TTC549 (cell line): Measurements from ENCODE around the gene SF3B3.
"Not testable (repeated sequence)": the region's sequence is repeated elsewhere in the genome, so short reads cannot be mapped to it uniquely, and the experiment has no call there.

Experiments
- FAIRE-seq: peaks from 2 replicates; lab custom pipeline; 2012; peaks lifted over from hg19 to GRCh38; lab: Jason Lieb, UNC

Gene SF3B3

GRCh38 chr16:70568601-70569237 is 45.1 kb downstream of the SF3B3 start:
- no peak for FAIRE-seq

DNA sequence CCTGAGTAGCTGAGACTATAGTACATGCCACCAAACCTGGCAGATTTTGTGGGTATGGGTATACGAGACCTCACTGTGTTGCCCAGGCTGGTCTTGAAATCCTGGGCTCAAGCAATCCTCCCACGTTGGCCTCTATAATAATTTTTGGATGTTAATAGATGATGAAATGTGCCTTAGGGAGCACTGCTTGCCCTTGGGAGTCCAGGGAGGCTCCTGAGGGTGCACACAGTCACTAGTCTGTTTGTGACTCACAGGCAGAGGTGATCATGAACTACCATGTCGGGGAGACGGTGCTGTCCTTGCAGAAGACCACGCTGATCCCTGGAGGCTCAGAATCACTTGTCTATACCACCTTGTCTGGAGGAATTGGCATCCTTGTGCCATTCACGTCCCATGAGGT is 46.1 kb downstream of the SF3B3 start:
- no peak for FAIRE-seq

DNA sequence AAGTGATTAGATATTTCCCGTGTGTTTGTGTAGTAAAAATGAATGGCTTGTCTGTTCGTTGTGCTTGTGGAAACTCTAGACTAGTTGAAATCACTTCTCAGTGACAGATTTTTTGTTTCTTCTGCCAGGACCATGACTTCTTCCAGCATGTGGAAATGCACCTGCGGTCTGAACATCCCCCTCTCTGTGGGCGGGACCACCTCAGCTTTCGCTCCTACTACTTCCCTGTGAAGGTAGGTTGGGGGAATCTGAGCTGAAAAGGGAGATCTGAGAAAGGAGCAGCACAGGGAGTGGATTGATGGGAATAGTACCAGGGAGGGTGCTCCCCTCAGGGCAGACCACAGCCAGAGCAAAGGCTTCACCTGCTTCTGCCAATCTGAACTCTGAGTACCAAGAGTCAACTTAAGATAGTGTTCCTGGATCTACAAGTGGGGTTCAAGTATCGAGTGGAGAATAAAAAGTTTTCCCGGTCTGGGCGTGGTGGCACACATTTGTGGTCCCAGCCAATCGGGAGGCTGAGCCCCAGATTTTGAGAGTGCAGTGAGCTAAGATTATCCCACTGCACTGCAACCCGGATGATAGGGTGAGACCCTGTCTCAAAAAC is 47.5 kb downstream of the SF3B3 start:
- FAIRE-seq: no peak

DNA sequence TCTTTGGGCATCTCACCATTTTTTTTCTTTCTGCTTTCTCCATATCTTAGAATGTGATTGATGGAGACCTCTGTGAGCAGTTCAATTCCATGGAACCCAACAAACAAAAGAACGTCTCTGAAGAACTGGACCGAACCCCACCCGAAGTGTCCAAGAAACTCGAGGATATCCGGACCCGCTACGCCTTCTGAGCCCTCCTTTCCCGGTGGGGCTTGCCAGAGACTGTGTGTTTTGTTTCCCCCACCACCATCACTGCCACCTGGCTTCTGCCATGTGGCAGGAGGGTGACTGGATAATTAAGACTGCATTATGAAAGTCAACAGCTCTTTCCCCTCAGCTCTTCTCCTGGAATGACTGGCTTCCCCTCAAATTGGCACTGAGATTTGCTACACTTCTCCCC is 48.0 kb downstream of the SF3B3 start:
- FAIRE-seq: no peak

- no peak for FAIRE-seq
Measured at GRCh38 chr16:70572050-70572925, 48.7 kb downstream of the SF3B3 start.

DNA sequence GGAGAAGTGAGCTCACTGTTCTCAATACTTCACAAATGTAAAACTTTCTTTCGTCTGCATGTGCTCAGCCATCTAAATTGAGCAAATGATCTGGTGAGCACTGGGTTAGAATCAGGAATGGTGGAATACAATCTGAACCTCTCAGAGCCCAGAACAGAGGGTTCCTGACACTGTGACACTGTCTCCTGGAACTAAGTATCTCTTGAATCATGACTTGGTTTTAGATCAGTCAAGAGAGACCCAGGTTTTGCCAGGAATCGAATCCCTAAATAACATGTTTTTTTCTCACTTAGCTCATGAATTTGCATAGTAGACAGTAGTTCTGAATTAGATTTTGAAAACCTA is 49.3 kb downstream of the SF3B3 start:
- no peak for FAIRE-seq

- no peak for FAIRE-seq
Measured at GRCh38 chr16:70573451-70574121, 50.0 kb downstream of the SF3B3 start.

DNA sequence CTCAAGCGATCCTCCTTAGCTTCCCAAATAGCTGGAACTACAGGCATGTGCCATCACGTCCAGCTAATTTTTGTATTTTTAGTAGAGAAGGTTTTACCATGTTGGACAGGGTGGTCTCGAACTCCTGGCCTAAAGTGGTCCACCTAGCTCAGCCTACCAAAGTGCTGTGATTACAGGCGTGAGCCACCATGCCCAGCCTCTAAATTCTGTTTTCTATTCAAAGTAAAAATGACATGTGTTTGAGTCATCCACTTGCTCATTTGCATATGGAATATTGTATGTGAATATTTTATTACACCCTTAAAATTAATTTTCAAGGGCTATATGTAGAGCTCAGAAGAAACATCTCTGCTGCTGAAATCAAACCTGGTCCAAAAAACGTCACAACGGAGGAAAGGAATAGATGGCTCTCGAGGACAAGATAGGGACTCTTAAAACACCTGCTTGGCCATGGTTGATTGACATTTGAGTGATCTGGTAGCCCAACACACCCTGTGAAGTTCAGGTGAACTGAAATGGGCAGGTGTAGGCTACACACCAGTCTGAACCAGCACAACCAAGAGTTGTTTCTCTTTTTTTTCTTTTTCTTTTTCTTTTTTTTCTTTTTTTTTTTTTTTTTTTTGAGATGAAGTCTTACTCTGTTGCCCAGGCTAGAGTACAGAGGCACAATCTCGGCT is 51.1 kb downstream of the SF3B3 start:
- FAIRE-seq: no peak

- FAIRE-seq: no peak
Measured at GRCh38 chr16:70575376-70575775, 51.8 kb downstream of the SF3B3 start.

- FAIRE-seq: no peak
Measured at GRCh38 chr16:70576431-70577255, 53.0 kb downstream of the SF3B3 start.

- no peak for FAIRE-seq
Measured at GRCh38 chr16:70577256-70577698, 53.7 kb downstream of the SF3B3 start.

- no peak for FAIRE-seq
Measured at GRCh38 chr16:70578035-70578434, 54.4 kb downstream of the SF3B3 start.

DNA sequence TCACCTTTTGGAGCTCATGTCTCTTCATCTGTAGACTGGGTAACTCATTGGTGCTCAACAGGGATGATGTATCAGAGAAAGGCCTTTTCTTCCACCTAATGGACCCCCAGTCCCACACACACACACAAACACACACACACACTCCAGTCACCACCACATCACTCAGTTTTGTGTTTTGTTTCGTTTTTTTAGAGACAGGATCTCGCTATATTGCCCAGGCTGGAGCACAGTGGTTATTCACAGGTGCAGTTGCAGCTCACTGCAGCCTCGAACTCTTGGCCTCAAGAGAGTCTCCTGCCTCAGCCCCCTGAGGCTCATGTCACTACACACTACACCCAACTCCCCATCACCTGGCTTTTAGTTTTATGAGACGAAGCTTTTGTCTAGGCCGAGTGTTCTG is 55.6 kb downstream of the SF3B3 start:
- FAIRE-seq: no peak

GRCh38 chr16:70579648-70580630 is 56.3 kb downstream of the SF3B3 start:
- no peak for FAIRE-seq

DNA sequence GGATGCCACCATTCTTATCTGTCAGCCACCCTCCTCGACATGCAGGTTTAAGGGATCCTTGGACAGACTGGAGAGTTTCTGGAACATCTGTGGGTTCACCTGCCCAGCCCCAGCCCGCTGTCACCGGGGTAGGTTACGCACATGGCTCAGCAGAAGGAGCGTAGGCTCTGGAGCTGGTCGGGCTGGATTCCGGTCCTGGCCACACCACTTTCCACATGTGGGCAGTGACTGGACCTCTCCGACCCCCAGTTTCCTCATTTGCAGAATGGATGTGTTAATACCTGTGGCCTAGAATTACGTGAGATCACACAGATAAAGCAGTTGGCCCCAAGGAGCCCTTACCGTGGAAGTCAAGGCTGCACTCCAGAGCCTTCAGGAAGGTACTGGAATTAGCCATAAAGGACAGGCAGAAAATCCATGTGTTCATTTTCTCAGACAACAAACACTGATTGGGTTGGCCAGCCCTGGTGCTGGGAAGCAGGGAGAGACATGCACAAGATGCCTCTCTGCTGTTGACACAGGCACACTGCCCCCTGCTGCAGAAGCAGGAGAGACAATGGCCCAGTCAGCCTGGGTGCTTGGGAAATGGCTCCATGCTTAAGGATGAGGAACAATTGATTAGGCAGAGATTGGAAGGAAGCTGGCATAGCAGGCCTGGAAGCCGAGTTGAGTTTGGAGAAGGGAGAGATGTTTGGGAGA is 58.8 kb downstream of the SF3B3 start:
- peak; percentile 7 for FAIRE-seq

GRCh38 chr16:70586731-70587130 is 63.1 kb downstream of the SF3B3 start:
- FAIRE-seq: no peak

GRCh38 chr16:70588565-70588964 is 64.9 kb downstream of the SF3B3 start:
- no peak for FAIRE-seq

DNA sequence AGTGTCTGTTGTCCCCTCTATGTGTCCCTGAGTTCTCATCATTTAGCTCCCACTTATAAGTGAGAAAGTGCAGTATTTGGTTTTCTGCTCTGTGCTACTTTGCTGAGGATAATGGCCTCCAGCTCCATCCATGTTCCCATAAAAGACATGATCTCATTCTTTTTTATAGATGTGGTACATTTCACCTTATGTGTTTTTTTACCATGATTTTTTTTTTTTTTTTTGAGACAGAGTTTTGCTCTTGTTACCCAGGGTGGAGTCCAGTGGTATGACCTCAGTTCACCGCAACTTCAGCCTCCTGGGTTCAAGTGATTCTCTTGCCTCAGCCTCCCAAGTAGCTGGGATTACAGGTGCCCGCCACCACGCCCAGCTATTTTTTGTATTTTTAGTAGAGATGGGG is 65.8 kb downstream of the SF3B3 start:
- FAIRE-seq: not testable (repeated sequence)

DNA sequence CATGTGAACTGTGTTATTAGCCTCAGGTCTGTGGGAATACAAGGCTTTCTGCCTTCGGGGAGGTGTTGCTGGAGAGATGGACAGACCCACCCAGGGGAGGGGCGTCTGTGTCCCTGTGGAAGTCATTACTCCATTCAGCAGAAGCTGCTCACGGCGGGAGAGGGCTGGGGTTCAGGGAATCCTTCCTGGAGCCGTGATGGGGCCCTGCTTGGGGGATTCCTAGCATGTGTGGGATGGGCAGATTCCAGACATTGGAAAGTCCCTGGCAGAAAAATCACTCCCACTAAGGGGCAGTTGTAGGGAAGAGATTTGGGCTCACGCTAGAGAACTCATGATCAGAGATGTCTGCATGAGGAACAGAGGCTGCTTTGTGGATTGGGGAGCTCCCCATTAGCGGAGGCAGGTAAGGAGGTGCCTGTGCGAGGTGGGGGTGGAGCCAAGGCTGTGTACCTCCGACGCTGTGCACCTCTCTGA is 66.4 kb downstream of the SF3B3 start:
- FAIRE-seq: no peak
